Measurements from ENCODE around the gene DLL1.

Gene DLL1

DNA sequence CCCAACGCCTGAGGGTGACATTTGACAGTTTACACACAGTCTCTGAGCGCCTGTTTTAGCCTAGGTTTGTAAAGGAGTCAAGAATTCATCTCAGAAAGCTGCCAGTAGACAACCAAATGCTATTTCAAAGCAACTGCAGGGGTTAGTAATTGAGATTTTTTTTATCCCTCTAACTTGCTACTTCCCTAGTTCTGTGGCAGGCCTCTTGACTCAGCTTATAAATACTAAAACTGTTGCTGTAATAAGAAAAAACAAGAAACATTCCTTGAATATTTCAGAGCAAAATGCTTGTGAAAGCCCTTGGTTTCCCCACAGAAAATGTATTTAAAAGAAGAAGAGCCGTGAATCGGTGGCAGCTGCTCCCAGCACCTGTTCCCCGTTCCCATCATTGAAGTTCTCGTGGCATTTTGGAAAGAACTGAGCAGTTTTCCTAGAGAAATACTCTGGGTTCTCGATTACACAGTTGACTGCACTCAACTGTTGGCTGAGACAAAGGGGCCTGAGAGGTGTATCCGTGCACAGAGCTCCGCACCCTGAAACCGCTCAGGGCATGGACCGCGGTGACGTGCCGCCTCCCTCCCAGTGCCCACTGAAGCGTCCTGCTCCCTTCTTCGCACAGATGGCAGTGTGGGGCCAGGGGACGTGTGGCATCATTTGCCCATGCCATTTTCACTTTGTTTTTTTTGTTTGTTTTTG lies 20.9 kb downstream of the DLL1 start:
- TF ChIP-seq, protein P1, sequence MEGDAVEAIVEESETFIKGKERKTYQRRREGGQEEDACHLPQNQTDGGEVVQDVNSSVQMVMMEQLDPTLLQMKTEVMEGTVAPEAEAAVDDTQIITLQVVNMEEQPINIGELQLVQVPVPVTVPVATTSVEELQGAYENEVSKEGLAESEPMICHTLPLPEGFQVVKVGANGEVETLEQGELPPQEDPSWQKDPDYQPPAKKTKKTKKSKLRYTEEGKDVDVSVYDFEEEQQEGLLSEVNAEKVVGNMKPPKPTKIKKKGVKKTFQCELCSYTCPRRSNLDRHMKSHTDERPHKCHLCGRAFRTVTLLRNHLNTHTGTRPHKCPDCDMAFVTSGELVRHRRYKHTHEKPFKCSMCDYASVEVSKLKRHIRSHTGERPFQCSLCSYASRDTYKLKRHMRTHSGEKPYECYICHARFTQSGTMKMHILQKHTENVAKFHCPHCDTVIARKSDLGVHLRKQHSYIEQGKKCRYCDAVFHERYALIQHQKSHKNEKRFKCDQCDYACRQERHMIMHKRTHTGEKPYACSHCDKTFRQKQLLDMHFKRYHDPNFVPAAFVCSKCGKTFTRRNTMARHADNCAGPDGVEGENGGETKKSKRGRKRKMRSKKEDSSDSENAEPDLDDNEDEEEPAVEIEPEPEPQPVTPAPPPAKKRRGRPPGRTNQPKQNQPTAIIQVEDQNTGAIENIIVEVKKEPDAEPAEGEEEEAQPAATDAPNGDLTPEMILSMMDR (IDR thresholded peaks at IDR 0.05; ENCODE audit: insufficient read depth, low read length, poor library complexity, severe bottlenecking): no peak
- no peaks in the 10 kb centered on the region for H3K27me3 ChIP-seq (replicated peaks; ENCODE audit: control insufficient read depth, insufficient read depth, low read length)
- no peaks in the 10 kb centered on the region for H3K36me3 ChIP-seq (ENCODE audit: control insufficient read depth, insufficient read depth, low read length)
- H3K4me3 ChIP-seq (replicated peaks; ENCODE audit: low read depth, low read length): no peak overlapping the region
- no peak for DNase-seq (ENCODE audit: extremely low read depth, insufficient read length)

GRCh38 chr6:170269151-170269845 lies 21.6 kb downstream of the DLL1 start:
- DNase-seq (ENCODE audit: extremely low read depth, insufficient read length): no peak
- Histone ChIP-seq H3K36me3 (ENCODE audit: control insufficient read depth, insufficient read depth, low read length) (no peaks in the 10 kb centered on the region), H3K4me3 (replicated peaks; ENCODE audit: low read depth, low read length) (no peak overlapping the region), H3K27me3 (replicated peaks; ENCODE audit: control insufficient read depth, insufficient read depth, low read length) (no peaks in the 10 kb centered on the region)
- TF ChIP-seq, protein P1 (IDR thresholded peaks at IDR 0.05; ENCODE audit: insufficient read depth, low read length, poor library complexity, severe bottlenecking): no peak

GRCh38 chr6:170268216-170269129 lies 22.4 kb downstream of the DLL1 start:
- H3K4me3 ChIP-seq (replicated peaks; ENCODE audit: low read depth, low read length): no peak overlapping the region
- TF ChIP-seq, protein P1 (IDR thresholded peaks at IDR 0.05; ENCODE audit: insufficient read depth, low read length, poor library complexity, severe bottlenecking): no peak
- no peak for DNase-seq (ENCODE audit: extremely low read depth, insufficient read length)
- H3K36me3 ChIP-seq (ENCODE audit: control insufficient read depth, insufficient read depth, low read length): no peaks in the 10 kb centered on the region
- H3K27me3 ChIP-seq (replicated peaks; ENCODE audit: control insufficient read depth, insufficient read depth, low read length): no peaks in the 10 kb centered on the region

DNA sequence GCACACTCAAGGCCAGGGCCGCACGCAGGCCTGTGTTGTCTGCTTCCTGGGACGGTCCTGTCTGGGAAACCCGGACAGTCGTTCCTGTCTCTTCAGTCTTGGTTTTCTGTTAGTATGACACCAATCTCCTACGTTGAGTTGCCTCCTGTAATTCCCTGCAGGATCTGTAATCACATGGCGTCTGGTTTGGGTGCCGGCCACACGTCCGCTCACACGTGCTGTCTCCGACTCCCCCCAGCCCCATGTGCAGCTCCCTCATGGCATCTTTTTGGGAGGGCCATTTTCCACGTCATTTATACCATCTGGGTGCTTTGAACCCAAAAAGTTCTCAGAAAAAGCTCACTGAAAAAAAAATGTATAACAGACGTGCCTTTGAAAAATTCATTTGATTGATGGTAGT lies 23.2 kb downstream of the DLL1 start:
- no peaks in the 10 kb centered on the region for H3K36me3 ChIP-seq (ENCODE audit: control insufficient read depth, insufficient read depth, low read length)
- no peaks in the 10 kb centered on the region for H3K27me3 ChIP-seq (replicated peaks; ENCODE audit: control insufficient read depth, insufficient read depth, low read length)
- no peak overlapping the region for H3K4me3 ChIP-seq (replicated peaks; ENCODE audit: low read depth, low read length)
- TF ChIP-seq, protein P1 (IDR thresholded peaks at IDR 0.05; ENCODE audit: insufficient read depth, low read length, poor library complexity, severe bottlenecking): no peak
- DNase-seq (ENCODE audit: extremely low read depth, insufficient read length): no peak

- TF ChIP-seq, protein P1 (IDR thresholded peaks at IDR 0.05; ENCODE audit: insufficient read depth, low read length, poor library complexity, severe bottlenecking): no peak
- H3K36me3 ChIP-seq (ENCODE audit: control insufficient read depth, insufficient read depth, low read length): no peaks in the 10 kb centered on the region
- no peak for DNase-seq (ENCODE audit: extremely low read depth, insufficient read length)
- H3K4me3 ChIP-seq (replicated peaks; ENCODE audit: low read depth, low read length): no peak overlapping the region
- H3K27me3 ChIP-seq (replicated peaks; ENCODE audit: control insufficient read depth, insufficient read depth, low read length): no peaks in the 10 kb centered on the region
Measured at GRCh38 chr6:170266061-170266825, 24.6 kb downstream of the DLL1 start.

All from GM06990 (cell line).